ENCODE data around the gene DDIT3. TPM values are rescaled to one million over a fixed set of nuclear protein-coding genes. Genes with fewer than 3 reads are reported as not detected.

The DDIT3 gene
- total RNA-seq, 1 experiment from 2014 or later = 14.1 TPM

DNA sequence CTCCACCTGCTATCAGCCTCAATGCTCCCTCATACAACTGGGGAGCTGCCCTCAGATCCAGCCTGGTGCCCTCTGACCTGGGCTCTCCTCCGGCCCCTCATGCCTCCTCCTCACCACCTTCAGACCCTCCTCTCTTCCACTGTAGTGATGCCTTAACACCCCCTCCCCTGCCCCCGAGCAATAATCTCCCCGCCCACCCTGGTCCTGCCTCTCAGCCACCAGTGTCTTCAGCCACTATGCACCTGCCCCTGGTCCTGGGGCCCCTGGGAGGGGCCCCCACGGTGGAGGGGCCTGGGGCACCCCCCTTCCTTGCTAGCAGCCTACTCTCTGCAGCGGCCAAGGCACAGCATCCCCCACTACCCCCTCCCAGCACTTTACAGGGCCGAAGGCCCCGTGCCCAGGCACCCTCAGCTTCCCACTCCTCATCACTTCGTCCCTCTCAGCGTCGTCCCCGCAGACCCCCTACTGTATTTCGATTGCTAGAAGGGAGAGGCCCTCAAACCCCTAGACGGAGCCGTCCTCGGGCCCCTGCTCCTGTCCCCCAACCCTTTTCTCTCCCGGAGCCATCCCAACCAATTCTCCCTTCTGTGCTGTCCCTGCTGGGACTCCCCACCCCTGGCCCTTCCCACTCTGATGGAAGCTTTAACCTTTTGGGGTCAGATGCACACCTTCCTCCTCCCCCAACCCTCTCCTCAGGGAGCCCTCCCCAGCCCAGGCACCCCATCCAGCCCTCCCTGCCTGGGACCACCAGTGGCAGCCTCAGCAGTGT, 5.5 kb upstream of the DDIT3 start:
- Histone ChIP-seq H2AFZ (ENCODE audit: low read length) (no peak overlapping the region), H3K14ac (ENCODE audit: insufficient read depth, low read length) (no peak overlapping the region), H3K79me2 (ENCODE audit: insufficient read depth, low read length) (no peaks in the 10 kb centered on the region), H3K27ac (ENCODE audit: insufficient read length, low read depth, low read length) (no peak overlapping the region), H2BK120ac (ENCODE audit: low read depth, low read length, poor library complexity, severe bottlenecking) (no peak overlapping the region), H2AK5ac (ENCODE audit: insufficient read length, low read length) (no peak overlapping the region), H3K9me3 (ENCODE audit: control insufficient read depth, low read depth, low read length) (no peaks in the 10 kb centered on the region), H3K4ac (ENCODE audit: low read depth, low read length) (no peak overlapping the region), H3K18ac (ENCODE audit: insufficient read length, low read depth, low read length) (no peak overlapping the region), H2BK12ac (ENCODE audit: insufficient read length, low read depth, low read length) (no peak overlapping the region), H4K20me1 (ENCODE audit: control insufficient read depth, insufficient read depth, insufficient read length) (no peaks in the 10 kb centered on the region), H3T11ph (ENCODE audit: low read length) (no peak overlapping the region), H4K91ac (ENCODE audit: insufficient read length, low read depth, low read length) (no peak overlapping the region), H4K5ac (ENCODE audit: insufficient read length, low read depth, low read length) (no peak overlapping the region), H3K4me1 (ENCODE audit: insufficient read depth, low read length) (peaks cover 3% of the 10 kb centered on the region; the same call in 1 of the 2 replicates), H3K9ac (ENCODE audit: extremely low read depth, insufficient read length, low read length) (no peak overlapping the region), H3K27me3 (ENCODE audit: insufficient read depth, low read length) (no peaks in the 10 kb centered on the region), H3K23me2 (ENCODE audit: insufficient read length, low read depth, low read length, poor library complexity, severe bottlenecking) (peaks cover 11% of the 10 kb centered on the region), H3K23ac (ENCODE audit: insufficient read length, low read depth, low read length) (no peak overlapping the region), H4K8ac (replicated peaks; ENCODE audit: insufficient read length, low read depth, low read length) (no peak overlapping the region), H3K4me2 (ENCODE audit: insufficient read depth, insufficient read length, low read length) (no peak overlapping the region), H2BK15ac (ENCODE audit: low read depth, low read length) (no peak overlapping the region), H2BK5ac (ENCODE audit: insufficient read length, low read length) (no peak overlapping the region), H3K79me1 (ENCODE audit: insufficient read depth, low read depth, low read length, poor library complexity, severe bottlenecking) (no peaks in the 10 kb centered on the region), H3K56ac (ENCODE audit: insufficient read length, low read depth, low read length) (no peak overlapping the region), H2BK20ac (ENCODE audit: low read depth, low read length, poor library complexity, severe bottlenecking) (no peak overlapping the region)
- Mint-ChIP-seq H3K36me3 (ENCODE audit: insufficient read depth in 1 of 3, low read depth in 3 of 3) (peaks cover 18 to 51% (median 47%) of the 10 kb centered on the region in 3 experiments; a peak in 6 of 7 replicates), H3K4me1 (peaks cover 24 to 46% of the 10 kb centered on the region in 2 experiments), H3K27ac (no peak overlapping the region; a peak in 1 of 7 replicates), H3K4me3 (no peak overlapping the region), H3K9me3 (no peaks in the 10 kb centered on the region), H3K27me3 (ENCODE audit: low read depth) (no peaks in the 10 kb centered on the region; the same call in 1 of the 2 replicates)
- TF ChIP-seq, protein P1, sequence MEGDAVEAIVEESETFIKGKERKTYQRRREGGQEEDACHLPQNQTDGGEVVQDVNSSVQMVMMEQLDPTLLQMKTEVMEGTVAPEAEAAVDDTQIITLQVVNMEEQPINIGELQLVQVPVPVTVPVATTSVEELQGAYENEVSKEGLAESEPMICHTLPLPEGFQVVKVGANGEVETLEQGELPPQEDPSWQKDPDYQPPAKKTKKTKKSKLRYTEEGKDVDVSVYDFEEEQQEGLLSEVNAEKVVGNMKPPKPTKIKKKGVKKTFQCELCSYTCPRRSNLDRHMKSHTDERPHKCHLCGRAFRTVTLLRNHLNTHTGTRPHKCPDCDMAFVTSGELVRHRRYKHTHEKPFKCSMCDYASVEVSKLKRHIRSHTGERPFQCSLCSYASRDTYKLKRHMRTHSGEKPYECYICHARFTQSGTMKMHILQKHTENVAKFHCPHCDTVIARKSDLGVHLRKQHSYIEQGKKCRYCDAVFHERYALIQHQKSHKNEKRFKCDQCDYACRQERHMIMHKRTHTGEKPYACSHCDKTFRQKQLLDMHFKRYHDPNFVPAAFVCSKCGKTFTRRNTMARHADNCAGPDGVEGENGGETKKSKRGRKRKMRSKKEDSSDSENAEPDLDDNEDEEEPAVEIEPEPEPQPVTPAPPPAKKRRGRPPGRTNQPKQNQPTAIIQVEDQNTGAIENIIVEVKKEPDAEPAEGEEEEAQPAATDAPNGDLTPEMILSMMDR (conservative IDR thresholded peaks at IDR 0.05) = no peak
- WGBS (ENCODE audit: extremely low coverage, insufficient read length, low lambda C conversion rate) = no CpG with 5 or more reads among the region's 16 CpGs
- DNase-seq = no peak

All from H9 (cell line).